K562 (cell line): ENCODE data around the gene TXNIP. TPM values are rescaled to one million over a fixed set of nuclear protein-coding genes. Genes with fewer than 3 reads are reported as not detected.

Source experiments
- ATAC-seq: fragments of 200-7000 bp; cut with Tn5 transposase; 3 replicates; pipeline ENCODE4 v1.9.1; 2020; ENCODE audit warnings: moderate library complexity
- Bru-seq: library from RNA; stranded (reverse); fragments of 400-500 nt; gene quantifications from one replicate; lab custom pipeline; 2021; lab: Mats Ljungman, UMichigan
- BruChase-seq, 2 experiments: library from RNA; stranded (reverse); fragments of 400-500 nt; gene quantifications; one replicate each; lab custom pipeline; 2021; lab: Mats Ljungman, UMichigan
- BruUV-seq: library from RNA; stranded (reverse); fragments of 400-500 nt; replicated peaks from 2 replicates; lab custom pipeline; 2021; lab: Mats Ljungman, UMichigan
- CTCF ChIA-PET: fragments of 300-600 bp; formaldehyde crosslinking; extraction: SDS; loops from one replicate; lab custom pipeline; 2021; ENCODE audit warnings: low intra/inter-chr PET ratio; lab: Yijun Ruan, JAX
- POLR2A ChIA-PET: fragments of 300-600, 350-650 bp; sonication (Branson Sonifier 250); formaldehyde crosslinking; extraction: SDS; loops from one replicate; lab custom pipeline; 2021; ENCODE audit warnings: antibody characterized with exemption, inconsistent platforms; lab: Yijun Ruan, JAX
- DNase-seq, 4 experiments: peaks; one replicate each; pipeline versions ENCODE4 v3.0.0 to v3.0.0-alpha.2; 2011 to 2018; ENCODE audit warnings: low spot score in 3 of 4, mixed read lengths in 3 of 4; ENCODE audit errors: extremely low read depth in 1 of 4
- FAIRE-seq: peaks from 2 replicates; lab custom pipeline; 2011; peaks lifted over from hg19 to GRCh38; lab: Jason Lieb, UNC
- H2AFZ ChIP-seq: 2 replicates; pipeline ENCODE4 v1.6.0; 2011; ENCODE audit warnings: low read depth, low read length, control low read depth, inconsistent platforms
- H3K27ac ChIP-seq: fragments of 200-600 bp; 3 replicates; pipeline ENCODE4 v1.8.0; 2011; ENCODE audit warnings: low read depth, mild to moderate bottlenecking, control low read depth, inconsistent platforms, low read length, moderate library complexity, mixed read lengths; ENCODE audit errors: extremely low read depth
- H3K27me3 ChIP-seq, 2 experiments: fragments of 300-600 bp in 1 of 2; 2 replicates in 1 of 2; 3 replicates in 1 of 2; pipeline versions ENCODE4 v1.6.0 to v1.8.0; 2011; ENCODE audit warnings: inconsistent platforms in 2 of 2, low read length in 2 of 2, mild to moderate bottlenecking in 1 of 2, mixed read lengths in 1 of 2, moderate library complexity in 1 of 2; ENCODE audit not compliant: control insufficient read depth in 2 of 2, insufficient read depth in 2 of 2
- H3K36me3 ChIP-seq: fragments of 300-600 bp; 3 replicates; pipeline ENCODE4 v1.8.0; 2011; ENCODE audit warnings: mild to moderate bottlenecking, low read length, inconsistent platforms; ENCODE audit not compliant: control insufficient read depth, insufficient read depth
- H3K4me1 ChIP-seq, 2 experiments: fragments of 200-600 bp in 1 of 2; replicated peaks in 1 of 2; 2 replicates in 1 of 2; 3 replicates in 1 of 2; pipeline versions ENCODE4 v1.5.1 to v1.8.0; 2011; ENCODE audit warnings: inconsistent platforms in 2 of 2, low read length in 2 of 2, mild to moderate bottlenecking in 1 of 2, mixed read lengths in 1 of 2, moderate library complexity in 1 of 2; ENCODE audit not compliant: control insufficient read depth in 2 of 2, insufficient read depth in 2 of 2
- H3K4me2 ChIP-seq: 2 replicates; pipeline ENCODE4 v1.6.1; 2011; ENCODE audit warnings: low read length, control low read depth, inconsistent platforms, mixed read lengths; ENCODE audit not compliant: insufficient read depth
- H3K4me3 ChIP-seq: fragments of 200-600 bp; sonication (generic), shearing (Covaris generic); 2 replicates; pipeline ENCODE4 v1.5.1; 2016; ENCODE audit warnings: control low read depth, inconsistent platforms
- H3K79me2 ChIP-seq: fragments of 200-600 bp; 3 replicates; pipeline ENCODE4 v1.8.0; 2011; ENCODE audit warnings: low read length, inconsistent platforms; ENCODE audit not compliant: control insufficient read depth, insufficient read depth
- H3K9ac ChIP-seq, 2 experiments: 2 replicates each; pipeline versions ENCODE4 v1.6.0 to v1.6.1; 2011; ENCODE audit warnings: low read depth in 2 of 2, low read length in 2 of 2, control low read depth in 1 of 2, inconsistent platforms in 1 of 2, mild to moderate bottlenecking in 1 of 2, mixed read lengths in 1 of 2; ENCODE audit not compliant: insufficient read depth in 1 of 2
- H3K9me1 ChIP-seq: one replicate; pipeline ENCODE4 v1.6.0; 2011; ENCODE audit warnings: inconsistent platforms, mild to moderate bottlenecking, low read length, moderate library complexity; ENCODE audit not compliant: control insufficient read depth, insufficient read depth
- H3K9me3 ChIP-seq: replicated peaks from 2 replicates; pipeline ENCODE4 v1.5.1; 2011; ENCODE audit warnings: low read depth, low read length, inconsistent platforms; ENCODE audit not compliant: control insufficient read depth, insufficient read depth
- H4K20me1 ChIP-seq: replicated peaks from 2 replicates; pipeline ENCODE4 v1.6.1; 2011; ENCODE audit warnings: low read length, inconsistent platforms, mixed read lengths; ENCODE audit not compliant: control insufficient read depth, insufficient read depth
- CBX8 ChIP-seq: fragments of 200-600 bp; sonication (generic); IDR thresholded peaks from 2 replicates; pipeline ENCODE4 v1.6.1; 2012; ENCODE audit warnings: borderline replicate concordance, mixed run types, low read depth, mild to moderate bottlenecking, moderate library complexity, mixed read lengths, low read length, control low read depth, inconsistent platforms; ENCODE audit not compliant: poor library complexity, severe bottlenecking; ENCODE audit errors: extremely low read depth
- HDAC8 ChIP-seq: fragments of 450-650 bp; IDR thresholded peaks from 2 replicates; pipeline ENCODE4 v1.6.1; 2016; ENCODE audit warnings: mild to moderate bottlenecking, missing genetic modification characterization, moderate library complexity, missing compliant biosample characterization
- HNRNPH1 ChIP-seq: fragments of 200-400 bp; formaldehyde crosslinking; optimal IDR thresholded peaks from 2 replicates; pipeline ENCODE3; 2017; ENCODE audit warnings: low read depth, mild to moderate bottlenecking, low read length, moderate library complexity
- MCM5 ChIP-seq: fragments of 450-650 bp; IDR thresholded peaks from 2 replicates; pipeline ENCODE4 v1.6.1; 2016; ENCODE audit warnings: low read depth
- PURB ChIP-seq: sonication (generic); formaldehyde crosslinking; IDR thresholded peaks from 2 replicates; pipeline ENCODE4 v1.9.0; 2021; ENCODE audit warnings: low read depth, mild to moderate bottlenecking, missing genetic modification reagents
- SRSF3 ChIP-seq: fragments of 200-400 bp; formaldehyde crosslinking; IDR thresholded peaks from 2 replicates; pipeline ENCODE4 v1.6.1; 2016; ENCODE audit warnings: mild to moderate bottlenecking, low read length, moderate library complexity; ENCODE audit not compliant: insufficient read depth
- TCF7 ChIP-seq: sonication (generic); IDR thresholded peaks from 2 replicates; pipeline ENCODE4 v1.6.1; 2016; ENCODE audit warnings: antibody characterized with exemption, borderline replicate concordance
- XRCC5 ChIP-seq: fragments of 200-400 bp; formaldehyde crosslinking; IDR thresholded peaks from 2 replicates; pipeline ENCODE4 v1.6.1; 2017; ENCODE audit warnings: low read depth, mild to moderate bottlenecking, low read length
- ZNF253 ChIP-seq: fragments of 250-450 bp; sonication (Bioruptor Pico); conservative IDR thresholded peaks from 2 replicates; pipeline ENCODE4 v1.6.1; 2021; ENCODE audit warnings: mild to moderate bottlenecking
- ZNF324 ChIP-seq: fragments of 250-450 bp; sonication (Bioruptor Pico); IDR thresholded peaks from 2 replicates; pipeline ENCODE4 v1.4.0; 2020; ENCODE audit warnings: mild to moderate bottlenecking
- ZNF785 ChIP-seq: fragments of 250-450 bp; sonication (Bioruptor Pico); IDR thresholded peaks from 2 replicates; pipeline ENCODE4 v1.4.0; 2020; ENCODE audit warnings: mild to moderate bottlenecking
- WGBS: fragments of 100-300 bp; shearing (Covaris generic); methylation state at CpG from one replicate; pipeline ENCODE4 v1.1.6; 2016; ENCODE audit warnings: low coverage, mixed read lengths; ENCODE audit not compliant: insufficient coverage; ENCODE audit errors: missing lambda C conversion rate; 5-methylcytosine and 5-hydroxymethylcytosine counted together
- in situ Hi-C: fragments of 300-500 bp; cut with MboI; formaldehyde crosslinking; loops from 4 replicates; pipeline ENCODE4 v1.15.0; 2018; ENCODE audit warnings: inconsistent platforms, mixed read lengths
- intact Hi-C: fragments of 100-400 bp; cut with micrococcal nuclease; formaldehyde crosslinking; loops from 2 replicates; pipeline ENCODE4 v1.14.2; 2022
- long read RNA-seq, 3 experiments: library from polyadenylated mRNA in 2 of 3; library from RNA in 1 of 3; unstranded in 2 of 3; stranded (forward) in 1 of 3; transcript quantifications; one replicate each; pipeline ENCODE4 v2.0.0, GENCODE V29; 2019 to 2022
- polyA minus RNA-seq, 3 experiments: library from RNA; depleted of rRNA, polyadenylated mRNA; stranded (reverse); fragments of >200 nt; gene quantifications; 2 replicates each; pipeline ENCODE4 v1.2.3, GENCODE V29; 2011
- polyA plus RNA-seq, 8 experiments: library from polyadenylated mRNA; depleted of rRNA in 4 of 8; stranded (reverse) in 5 of 8; unstranded in 3 of 8; fragments of >200 nt; fragmentation: Nextera tagmentation in 2 of 8; fragmentation: Illumina TruSeq in 1 of 8; extraction: Ambion mirVana in 2 of 8; extraction: Trizol in 1 of 8; gene quantifications; 2 replicates each; pipeline versions ENCODE4 v1.2.1 to v1.2.3, GENCODE V29; 2011 to 2014; ENCODE audit warnings: inconsistent platforms in 1 of 8, missing spikeins in 1 of 8
- total RNA-seq, 7 experiments: library from RNA; depleted of rRNA in 6 of 7; stranded (reverse); fragments of >200 nt in 6 of 7; fragmentation: Illumina TruSeq in 2 of 7; extraction: Trizol in 2 of 7; gene quantifications; 2 replicates each; pipeline versions ENCODE4 v1.2.1 to v1.2.3, GENCODE V29; 2011 to 2021; ENCODE audit warnings: low replicate concordance in 1 of 7
- TF ChIP-seq, protein P1 (sequence below): fragments of 450-650 bp; conservative IDR thresholded peaks from 2 replicates; pipeline ENCODE4 v1.6.1; 2016; ENCODE audit warnings: missing genetic modification characterization, low read depth, mild to moderate bottlenecking, control low read depth, missing compliant biosample characterization

TXNIP gene, protein sequence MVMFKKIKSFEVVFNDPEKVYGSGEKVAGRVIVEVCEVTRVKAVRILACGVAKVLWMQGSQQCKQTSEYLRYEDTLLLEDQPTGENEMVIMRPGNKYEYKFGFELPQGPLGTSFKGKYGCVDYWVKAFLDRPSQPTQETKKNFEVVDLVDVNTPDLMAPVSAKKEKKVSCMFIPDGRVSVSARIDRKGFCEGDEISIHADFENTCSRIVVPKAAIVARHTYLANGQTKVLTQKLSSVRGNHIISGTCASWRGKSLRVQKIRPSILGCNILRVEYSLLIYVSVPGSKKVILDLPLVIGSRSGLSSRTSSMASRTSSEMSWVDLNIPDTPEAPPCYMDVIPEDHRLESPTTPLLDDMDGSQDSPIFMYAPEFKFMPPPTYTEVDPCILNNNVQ
- total RNA-seq (2011; cell fraction: chromatin; rRNA removed; ENCODE audit: low replicate concordance): 1,167 and 1,393 TPM in 2 replicates
- 716 and 782 TPM in 2 replicates for total RNA-seq (2011; cell fraction: nucleolus; rRNA removed)
- 756 and 864 TPM in 2 replicates for total RNA-seq (2011; cell fraction: nucleoplasm; rRNA removed)
- total RNA-seq (2014; rRNA removed) (202 and 226 TPM in 2 replicates), total RNA-seq (2014; rRNA removed; fragmentation: Illumina TruSeq; extraction: Trizol) (278 and 307 TPM in 2 replicates), total RNA-seq (2015; rRNA removed; fragmentation: Illumina TruSeq; extraction: Trizol) (217 and 235 TPM in 2 replicates), total RNA-seq (2021) (257 and 263 TPM in 2 replicates), polyA plus RNA-seq (2011; rRNA removed) (499 and 553 TPM in 2 replicates), polyA plus RNA-seq (2014; fragmentation: Illumina TruSeq; extraction: Trizol) (253 and 295 TPM in 2 replicates), polyA plus RNA-seq (2014; fragmentation: Nextera tagmentation; extraction: Ambion mirVana) (100 to 1,000 TPM; 120 to 237 TPM), polyA plus RNA-seq (2014; rRNA removed) (249 and 259 TPM in 2 replicates), polyA minus RNA-seq (2011; rRNA and poly(A)+ RNA removed) (595 and 605 TPM in 2 replicates), Bru-seq, nascent RNA (percentile 100 among the genes with signal in this experiment), BruChase-seq, experiment 1, labeled RNA remaining after a 2-hour chase (percentile 100 among the genes with signal in this experiment), BruChase-seq, experiment 2, labeled RNA remaining after a 6-hour chase (percentile 100 among the genes with signal in this experiment)
- 244 and 270 TPM in 2 replicates for polyA plus RNA-seq (2011; cell fraction: cytosol; rRNA removed)
- polyA plus RNA-seq (2011; cell fraction: nucleus; rRNA removed): 1,140 and 1,617 TPM in 2 replicates
- 256 and 452 TPM in 2 replicates for polyA plus RNA-seq (2012)
- polyA minus RNA-seq (2011; cell fraction: cytosol; rRNA and poly(A)+ RNA removed): 116 and 223 TPM in 2 replicates
- polyA minus RNA-seq (2011; cell fraction: nucleus; rRNA and poly(A)+ RNA removed): 667 and 1,436 TPM in 2 replicates
- long read RNA-seq, experiment 1, transcript TXNIP-204 (8 exons, 2,926 nt): major isoform, 56 of 168 reads
- long read RNA-seq, experiment 1, transcript TXNIP-202 (2 exons, 509 nt): minor isoform, 17 of 168 reads
- long read RNA-seq, experiment 1, partial matches to known transcripts: 70 of 168 reads
- long read RNA-seq, experiment 1, other reads (novel, unspliced or antisense): 25 of 168 reads
- long read RNA-seq, experiment 2, transcript TXNIP-204 (8 exons, 2,926 nt): major isoform, 143 of 220 reads
- long read RNA-seq, experiment 2, partial matches to known transcripts: 66 of 220 reads
- long read RNA-seq, experiment 2, other reads (novel, unspliced or antisense): 9 of 220 reads
- long read RNA-seq, experiment 3, transcript TXNIP-204 (8 exons, 2,926 nt): major isoform, 70 of 87 reads
- long read RNA-seq, experiment 3, partial matches to known transcripts: 8 of 87 reads
- long read RNA-seq, experiment 3, other reads (novel, unspliced or antisense): 7 of 87 reads

DNA sequence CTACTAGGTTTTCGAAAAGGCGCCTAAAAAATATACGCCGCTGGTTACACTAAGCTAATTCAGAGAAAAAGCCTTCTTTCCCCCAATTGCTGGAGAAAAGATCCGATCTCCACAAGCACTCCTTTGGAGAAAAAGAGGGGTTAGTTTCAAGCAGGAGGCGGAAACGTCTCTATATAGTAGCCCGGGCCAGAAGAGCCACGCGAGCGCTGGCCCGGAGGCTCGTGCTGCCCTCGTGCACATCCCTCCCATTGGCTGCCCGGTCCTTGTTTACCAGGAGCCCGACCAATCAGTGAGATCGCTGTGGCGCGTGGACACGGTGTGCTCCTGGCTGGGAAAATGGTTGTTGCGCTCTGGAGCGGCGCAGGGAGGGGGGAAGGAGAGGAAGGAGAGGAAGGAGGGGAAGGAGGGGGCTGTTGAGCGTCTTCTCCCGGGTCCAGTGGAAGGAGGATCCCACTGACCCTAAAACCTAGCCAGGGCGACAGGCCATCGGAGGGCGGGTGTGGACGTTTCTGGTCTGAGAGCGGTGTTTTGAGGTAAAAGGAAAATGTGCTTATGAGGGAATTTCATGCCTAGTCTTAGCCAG is at the start of gene TXNIP:
Gene TXNIP (minus strand): TSS at position 147 of the 583 bp plus-strand sequence. CDS start 313 bp downstream, outside the sequence.
- FAIRE-seq: peak; percentile 82
- H4K20me1 ChIP-seq: peaks cover 44% of the 10 kb centered on the region
- H3K4me2 ChIP-seq: peak within 1 kb of the TSS; percentile 97
- H3K27ac ChIP-seq: peak within 1 kb of the TSS; percentile 99
- H3K4me1 ChIP-seq: peaks cover 14 to 31% of the 10 kb centered on the region in 2 experiments; a peak in 3 of 5 replicates
- peak within 1 kb of the TSS; percentile 85 for H3K4me3 ChIP-seq
- intact Hi-C loops: loop anchor here (1.0 kb wide), 2 partner anchors 11 to 17 kb away; no protein-coding TSS in a partner anchor
- peaks cover 68% of the 10 kb centered on the region for H3K79me2 ChIP-seq
- H2AFZ ChIP-seq: peak within 1 kb of the TSS; percentile 81
- peaks cover 44% of the 10 kb centered on the region for H3K36me3 ChIP-seq
- in situ Hi-C loops: no loop called here
- H3K9me1 ChIP-seq: peaks cover 3% of the 10 kb centered on the region
- POLR2A ChIA-PET: interaction anchor here (0.7 to 14.0 kb wide), 14 partner anchors 10 to 89 kb away, joined by 3 to 320 read pairs (median 6); partner anchors contain the start of genes ANKRD34A, HJV, LIX1L and POLR3GL
- H3K9me3 ChIP-seq: no peaks in the 10 kb centered on the region
- ATAC-seq: peak; percentile 71
- H3K27me3 ChIP-seq: no peaks in the 10 kb centered on the region
- no TSS peak for BruUV-seq
- DNase-seq: peak; percentile 99 to 100 (median 100)
- H3K9ac ChIP-seq: peak within 1 kb of the TSS; percentile 94 to 100
- CTCF ChIA-PET: interaction anchor here (1.4 kb wide), 1 partner anchor 11 kb away, joined by 4 read pairs; no protein-coding TSS in a partner anchor
- WGBS: under 1% methylated on average over 25 of the region's 30 CpGs
- TF ChIP-seq XRCC5 (no peak), TCF7 (no peak), PURB (CRISPR knock-in tag) (no peak), HNRNPH1 (no peak), CBX8 (no peak), MCM5 (no peak), HDAC8 (tag) (peak; percentile 72; the same call in 1 of the 2 replicates), ZNF324 (no peak), SRSF3 (no peak), ZNF785 (CRISPR knock-in tag) (no peak), ZNF253 (CRISPR knock-in tag) (no peak)
- TF ChIP-seq, protein P1, sequence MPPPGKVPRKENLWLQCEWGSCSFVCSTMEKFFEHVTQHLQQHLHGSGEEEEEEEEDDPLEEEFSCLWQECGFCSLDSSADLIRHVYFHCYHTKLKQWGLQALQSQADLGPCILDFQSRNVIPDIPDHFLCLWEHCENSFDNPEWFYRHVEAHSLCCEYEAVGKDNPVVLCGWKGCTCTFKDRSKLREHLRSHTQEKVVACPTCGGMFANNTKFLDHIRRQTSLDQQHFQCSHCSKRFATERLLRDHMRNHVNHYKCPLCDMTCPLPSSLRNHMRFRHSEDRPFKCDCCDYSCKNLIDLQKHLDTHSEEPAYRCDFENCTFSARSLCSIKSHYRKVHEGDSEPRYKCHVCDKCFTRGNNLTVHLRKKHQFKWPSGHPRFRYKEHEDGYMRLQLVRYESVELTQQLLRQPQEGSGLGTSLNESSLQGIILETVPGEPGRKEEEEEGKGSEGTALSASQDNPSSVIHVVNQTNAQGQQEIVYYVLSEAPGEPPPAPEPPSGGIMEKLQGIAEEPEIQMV (tag): peak; percentile 99
